Activated T-cell treated with anti-CD3 and anti-CD28 coated beads for 24 hours (primary cell): ENCODE results near the gene A1BG.
"Not testable (repeated sequence)": the region's sequence is repeated elsewhere in the genome, so short reads cannot be mapped to it uniquely, and the experiment has no call there.

ENCODE experiments used
- DNase-seq: peaks from one replicate; pipeline ENCODE4 v3.0.0-alpha.2; 2020; ENCODE audit warnings: low read depth

Gene A1BG

DNA sequence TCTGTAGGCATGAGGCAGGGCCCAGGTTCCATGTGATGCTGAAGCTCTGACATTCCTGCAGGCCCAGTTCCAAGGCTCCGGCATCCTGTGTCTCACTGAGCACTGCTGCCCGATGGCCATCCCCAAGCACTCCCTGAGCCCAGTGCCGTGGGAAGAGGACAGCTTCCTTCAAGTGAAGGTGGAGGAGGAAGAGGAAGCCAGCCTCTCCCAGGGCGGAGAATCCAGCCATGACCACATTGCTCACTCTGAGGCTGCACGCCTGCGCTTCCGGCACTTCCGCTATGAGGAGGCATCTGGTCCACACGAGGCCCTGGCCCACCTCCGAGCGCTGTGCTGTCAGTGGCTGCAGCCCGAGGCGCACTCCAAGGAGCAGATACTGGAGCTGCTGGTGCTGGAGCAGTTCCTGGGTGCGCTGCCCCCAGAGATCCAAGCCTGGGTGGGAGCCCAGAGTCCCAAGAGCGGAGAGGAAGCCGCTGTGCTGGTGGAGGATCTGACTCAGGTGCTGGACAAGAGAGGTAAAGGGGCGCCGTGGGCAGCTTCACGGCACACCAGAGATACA is 18.5 kb downstream of the A1BG start:
- no peak for DNase-seq

DNA sequence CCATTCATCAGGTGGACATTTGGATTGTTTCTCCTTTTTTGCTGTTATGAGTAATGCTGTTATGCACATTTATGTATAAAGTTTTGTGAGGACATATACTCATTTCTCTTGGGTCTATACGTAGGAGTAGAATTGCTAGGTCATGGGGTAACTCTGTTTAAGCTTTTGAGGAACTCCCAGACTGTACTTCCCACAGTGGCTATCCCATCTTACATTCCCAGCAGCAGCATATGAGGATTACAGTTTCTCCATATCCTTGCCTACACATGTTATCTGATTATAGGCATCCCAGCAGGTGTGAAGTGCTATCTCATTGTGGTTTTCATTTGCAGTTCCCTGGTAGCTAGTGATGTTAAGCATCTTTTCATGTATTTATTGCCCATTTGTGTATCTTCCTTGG is 20.6 kb downstream of the A1BG start:
- no peak for DNase-seq

- DNase-seq, result no peak
Observed at GRCh38 chr19:58330458-58330857, 22.8 kb downstream of the A1BG start.

DNA sequence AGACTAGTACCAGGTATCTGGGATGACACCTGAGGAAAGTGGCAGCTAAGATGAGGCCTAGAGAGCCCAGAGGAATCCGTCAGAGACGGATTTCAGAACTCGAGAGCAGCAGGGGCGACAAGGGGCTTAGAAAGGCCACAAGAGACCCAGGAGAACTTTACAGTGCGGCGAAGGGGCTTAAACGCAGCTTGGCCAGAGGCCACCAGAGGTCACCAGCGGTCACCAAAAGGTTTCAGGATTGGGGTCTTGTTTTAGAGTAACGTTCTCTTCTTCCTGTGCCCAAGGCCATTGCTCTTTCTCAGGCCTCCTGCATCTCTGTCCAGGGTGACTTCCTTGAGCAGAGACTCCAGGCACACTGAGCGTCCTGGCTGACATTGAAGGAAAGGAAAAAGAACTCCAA is 24.3 kb downstream of the A1BG start:
- no peak for DNase-seq

GRCh38 chr19:58326914-58327726 is 26.2 kb downstream of the A1BG start, which contains the start of gene ZSCAN22:
TSS of gene ZSCAN22 (plus strand) at chr19:58326994. CDS start at chr19:58334803, 7,809 bp downstream.
- DNase-seq, result peak; percentile 84

DNA sequence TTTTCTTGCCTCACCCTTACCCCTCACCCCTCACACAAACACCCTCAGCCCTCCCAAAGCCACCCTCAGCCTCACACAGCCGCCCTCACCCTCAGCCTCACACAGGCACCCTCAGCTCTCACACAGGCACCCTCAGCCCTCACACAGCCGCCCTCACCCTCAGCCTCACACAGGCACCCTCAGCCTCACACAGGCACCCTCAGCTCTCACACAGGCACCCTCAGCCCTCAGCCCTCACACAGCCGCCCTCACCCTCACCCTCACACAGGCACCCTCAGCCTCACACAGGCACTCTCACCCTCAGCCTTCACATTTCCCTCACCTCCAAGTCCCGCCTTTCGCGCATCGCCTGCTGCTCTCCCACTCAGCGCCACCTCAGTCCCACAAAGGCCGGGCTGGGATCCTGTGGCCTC is 26.8 kb downstream of the A1BG start:
- DNase-seq, result no peak

- DNase-seq, result no peak
Observed at GRCh38 chr19:58325311-58326022, 27.8 kb downstream of the A1BG start.

- DNase-seq, result no peak
Observed at GRCh38 chr19:58319241-58319640, 34.1 kb downstream of the A1BG start.

GRCh38 chr19:58318297-58318696 is 35.0 kb downstream of the A1BG start:
- no peak for DNase-seq

DNA sequence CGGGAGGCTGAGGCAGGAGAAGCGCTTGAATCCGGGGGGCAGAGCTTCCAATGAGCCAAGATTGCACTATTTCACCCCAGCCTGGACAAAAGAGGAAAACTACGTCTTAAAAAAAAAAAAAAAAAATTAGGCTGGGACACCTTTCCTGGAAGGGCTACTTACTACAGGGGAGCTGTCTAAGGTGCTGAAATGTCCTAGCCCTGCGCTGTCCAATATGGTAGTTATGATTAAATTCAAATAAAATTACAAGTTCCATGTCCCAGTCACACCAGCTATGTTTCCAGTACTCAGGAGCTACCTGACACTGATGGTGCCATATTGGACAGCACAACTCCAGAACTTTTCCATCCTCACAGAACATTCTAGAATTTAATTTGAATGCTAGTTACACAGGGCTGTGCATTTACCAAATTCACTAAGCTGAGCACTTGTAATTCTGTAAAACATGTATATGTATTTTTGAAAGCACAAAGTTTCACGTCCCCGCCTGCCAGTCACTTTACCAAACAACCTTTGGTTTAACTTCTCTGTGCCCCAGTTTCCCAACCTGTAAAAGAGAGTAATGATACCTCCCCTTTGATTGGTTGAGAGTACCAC is 35.7 kb downstream of the A1BG start:
- DNase-seq, result no peak

GRCh38 chr19:58315580-58315979 is 37.7 kb downstream of the A1BG start:
- no peak for DNase-seq

- no peak for DNase-seq
Observed at GRCh38 chr19:58311345-58311865, 41.9 kb downstream of the A1BG start.

DNA sequence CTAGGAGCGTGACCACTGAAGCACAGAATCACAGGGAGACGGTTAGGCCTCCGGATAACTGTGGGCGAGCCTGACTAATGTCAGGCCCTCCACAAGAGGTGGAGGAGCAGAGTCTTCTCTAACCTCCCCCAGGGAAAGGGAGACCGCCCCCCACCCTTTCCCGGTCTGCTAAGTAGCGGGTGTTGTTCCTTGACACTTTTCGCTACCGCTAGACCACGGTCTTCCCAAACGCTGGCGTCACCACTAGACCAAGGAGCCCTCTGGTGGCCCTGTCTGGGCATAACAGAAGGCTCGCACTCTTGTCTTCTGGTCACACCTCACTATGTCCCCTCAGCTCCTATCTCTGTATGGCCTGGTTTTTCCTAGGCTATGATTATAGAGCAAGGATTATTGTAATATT is 42.6 kb downstream of the A1BG start:
- DNase-seq, result not testable (repeated sequence)

GRCh38 chr19:58307736-58308135 is 45.6 kb downstream of the A1BG start:
- no peak for DNase-seq

DNA sequence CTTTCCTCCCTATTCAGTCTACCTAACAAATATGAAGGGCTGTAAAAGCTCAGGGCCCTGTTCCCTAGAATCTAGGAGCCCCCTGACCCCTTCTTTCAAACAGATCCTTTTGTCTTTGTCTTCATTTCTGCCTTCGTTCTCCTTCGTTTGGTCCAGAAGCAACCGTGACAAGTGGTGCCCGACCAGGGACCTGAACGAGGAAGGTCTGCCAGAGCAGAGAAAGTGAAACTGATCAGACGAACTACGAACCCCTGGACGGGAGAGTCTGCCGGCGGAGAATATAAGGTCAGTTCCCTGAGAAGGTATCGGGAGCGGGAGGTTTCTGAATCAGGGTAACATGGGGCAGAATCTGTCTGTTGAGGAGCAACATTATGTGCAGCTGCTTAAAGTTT is 47.4 kb downstream of the A1BG start:
- no peak for DNase-seq

DNA sequence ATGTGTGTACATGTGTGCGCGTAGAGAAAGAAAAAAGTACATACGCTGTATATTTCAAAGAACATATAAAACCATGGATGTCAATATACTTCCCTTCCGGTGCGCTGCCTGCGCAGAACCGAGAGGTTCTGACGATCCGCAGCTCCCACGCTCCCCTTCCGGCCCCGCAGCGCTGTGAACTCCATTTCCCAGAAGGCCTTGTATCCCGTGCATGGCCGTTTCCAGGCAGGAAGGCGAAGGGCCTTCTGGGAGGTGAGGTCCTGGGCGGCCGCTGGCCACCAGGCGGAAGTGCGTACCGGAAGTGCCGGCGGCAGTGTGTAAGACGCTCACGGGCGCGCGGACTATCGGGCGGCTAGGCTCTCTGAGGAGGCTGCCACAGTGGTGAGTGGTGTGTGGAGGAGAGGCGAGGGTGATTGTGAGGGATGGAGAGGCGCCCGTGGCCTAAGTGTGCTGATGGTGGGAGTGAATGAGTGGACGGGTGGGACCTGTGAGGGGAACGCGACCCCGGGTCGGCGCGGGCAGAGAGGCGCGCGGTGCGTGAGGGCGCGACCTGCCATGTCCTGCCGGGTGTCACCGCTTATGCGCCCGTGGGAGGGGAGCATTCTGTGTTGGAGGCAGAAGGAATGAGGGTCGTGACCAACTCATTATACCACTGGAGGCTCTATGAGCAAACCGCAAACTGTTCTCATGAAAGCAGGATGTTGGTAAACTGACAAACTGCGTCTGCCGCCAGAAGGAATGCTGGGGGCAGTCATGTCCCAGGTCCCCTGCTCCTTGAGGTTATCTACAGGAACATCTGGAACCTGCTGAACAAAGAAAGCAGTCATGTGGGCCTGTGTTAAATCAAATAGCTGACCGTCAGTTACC is 48.0 kb downstream of the A1BG start, which contains the start of gene ERVK3-1:
Gene ERVK3-1 (plus strand): TSS at position 313 of the 867 bp plus-strand sequence. CDS start 6,792 bp downstream, outside the sequence.
- DNase-seq, result peak; percentile 93

DNA sequence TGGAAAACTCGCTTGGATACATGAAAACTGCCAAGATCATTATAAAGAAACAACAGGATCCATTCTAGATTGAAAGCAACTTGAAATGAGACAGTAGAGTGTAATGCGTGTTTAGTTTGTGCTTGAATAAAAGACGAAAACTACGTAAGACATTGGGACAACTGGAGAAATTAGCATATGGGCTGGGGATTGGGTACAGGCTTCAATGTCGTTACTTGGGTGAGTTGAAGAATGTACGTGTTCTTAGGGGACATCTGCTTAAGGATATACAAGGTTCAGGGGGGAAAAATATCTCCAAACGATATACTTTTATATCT is 48.6 kb downstream of the A1BG start:
- no peak for DNase-seq

DNA sequence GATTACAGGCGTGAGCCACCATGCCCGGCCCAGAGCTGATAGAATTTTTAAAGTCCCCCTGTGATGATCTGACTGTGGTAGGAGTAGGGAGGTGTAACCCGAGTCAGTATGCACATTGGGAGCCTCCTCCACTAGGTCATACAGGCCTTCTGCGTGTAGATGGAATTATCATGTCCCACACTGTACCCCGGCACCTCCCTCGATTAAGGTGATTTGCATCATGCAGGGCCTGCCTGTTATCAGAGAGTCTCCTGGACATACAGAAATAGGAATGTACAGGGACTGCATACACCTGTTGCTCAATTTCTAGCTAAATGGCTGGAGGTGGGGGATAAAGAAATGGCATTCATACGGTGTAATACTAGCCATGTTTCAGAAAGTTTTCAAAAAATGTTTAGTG is 49.0 kb downstream of the A1BG start:
- DNase-seq, result no peak

DNA sequence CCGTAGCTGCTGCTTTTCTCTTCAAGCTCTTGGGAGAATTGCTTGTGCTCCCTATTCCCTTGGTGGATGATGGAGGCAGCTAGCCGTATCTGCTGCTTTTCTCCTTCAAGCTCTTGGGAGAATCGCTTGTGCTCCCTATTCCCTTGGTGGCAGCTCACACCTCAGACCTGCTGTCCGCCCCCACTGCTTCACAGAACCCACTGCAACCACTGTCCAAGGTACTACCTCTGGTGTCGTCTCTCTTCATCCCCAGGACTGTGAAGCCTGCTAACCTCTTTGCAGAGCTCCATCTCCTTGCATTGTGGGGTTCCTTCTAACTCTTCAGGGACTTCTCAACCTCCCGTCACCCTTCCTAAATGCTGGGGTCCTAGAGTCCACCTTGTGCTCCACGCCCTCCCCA is 52.7 kb downstream of the A1BG start:
- DNase-seq, result no peak

GRCh38 chr19:58296104-58296503 is 57.2 kb downstream of the A1BG start:
- DNase-seq, result no peak
